ENCODE measurements around the gene RPL22. TPM values are rescaled to one million over a fixed set of nuclear protein-coding genes. Genes with fewer than 3 reads are reported as not detected.
A peak's percentile ranks its signal among the peaks of the same experiment; 100 is the strongest.

Gene RPL22
- total RNA-seq, 1 experiment from 2014 or later, result 441 TPM

GRCh38 chr1:6245086-6245868 is 45.9 kb upstream of the RPL22 start (continued):
- TF ChIP-seq STAT6 (CRISPR knock-in tag; conservative IDR thresholded peaks at IDR 0.05; ENCODE audit: low read depth), result no peak
- peak; percentile 96 for TF ChIP-seq SMAD4 (CRISPR knock-in tag; IDR thresholded peaks at IDR 0.05)
- TF ChIP-seq ZNF671 (CRISPR knock-in tag; IDR thresholded peaks at IDR 0.05), result no peak
- peak; percentile 96 for TF ChIP-seq RELA (CRISPR knock-in tag; IDR thresholded peaks at IDR 0.05; ENCODE audit: borderline replicate concordance)
- TF ChIP-seq ZNF232 (CRISPR knock-in tag; IDR thresholded peaks at IDR 0.05), result peak; percentile 94
- peak; percentile 81 for TF ChIP-seq USF1 (CRISPR knock-in tag; IDR thresholded peaks at IDR 0.05)
- peak; percentile 94 for TF ChIP-seq NFE2L1 (CRISPR knock-in tag; IDR thresholded peaks at IDR 0.05)
- TF ChIP-seq NR2C2 (CRISPR knock-in tag; IDR thresholded peaks at IDR 0.05), result peak; percentile 80
- peak; percentile 84; the same call in 1 of the 2 replicates for TF ChIP-seq NR3C1 (CRISPR knock-in tag; conservative IDR thresholded peaks at IDR 0.05; ENCODE audit: low read depth)
- TF ChIP-seq NR1H2 (CRISPR knock-in tag; IDR thresholded peaks at IDR 0.05), result 0 out of 2 replicates have a peak, but pooled peaks have one; percentile 73
- peak; percentile 97 for TF ChIP-seq TEAD1 (CRISPR knock-in tag; IDR thresholded peaks at IDR 0.05)
- no peak for TF ChIP-seq ERG (CRISPR knock-in tag; IDR thresholded peaks at IDR 0.05)

GRCh38 chr1:6244401-6245049 is 45.1 kb upstream of the RPL22 start:
- Mint-ChIP-seq H3K4me1 (peaks cover 39% of the 10 kb centered on the region), H3K27ac (no peak overlapping the region), H3K9me3 (no peaks in the 10 kb centered on the region), H3K27me3 (ENCODE audit: low read depth) (peaks cover 33% of the 10 kb centered on the region), H3K4me3 (peak overlapping the region; percentile 77), H3K36me3 (no peaks in the 10 kb centered on the region)
- TF ChIP-seq AR (CRISPR knock-in tag; IDR thresholded peaks at IDR 0.05), result no peak
- TF ChIP-seq IRF1 (CRISPR knock-in tag; IDR thresholded peaks at IDR 0.05), result 0 out of 2 replicates have a peak, but pooled peaks have one; percentile 6
- ATAC-seq (no peak), DNase-seq (ENCODE audit: low spot score) (no peak)
- ChIA-PET POLR2A (interaction anchor here (0.6 to 1.1 kb wide), 4 partner anchors 10 to 176 kb away, joined by 3 read pairs; partner anchors contain the start of gene HES2), CTCF (interaction anchor here (0.6 to 21.4 kb wide), 24 partner anchors 9 to 276 kb away, joined by 3 to 489 read pairs (median 7); partner anchors contain the start of genes ESPN, GPR153, HES2 and ICMT)
